Coronary artery (tissue), 2 donors: ENCODE measurements around the gene JTB.
"Not testable (repeated sequence)": the region's sequence is repeated elsewhere in the genome, so short reads cannot be mapped to it uniquely, and the experiment has no call there.

ENCODE experiments used
- DNase-seq: peaks from one replicate; pipeline ENCODE4 v3.0.0-alpha.2; 2017; ENCODE audit warnings: low spot score
- H3K27ac ChIP-seq, 2 donors: fragments of 200-600 bp; sonication (generic); one replicate each; pipeline ENCODE4 v1.5.1; 2016 to 2019
- H3K4me3 ChIP-seq: fragments of 200-600 bp; sonication (generic); 2 replicates; pipeline ENCODE4 v1.5.1; 2016; ENCODE audit warnings: mild to moderate bottlenecking, moderate library complexity
- CTCF ChIP-seq: fragments of 200-600 bp; sonication (generic); IDR thresholded peaks from one replicate; pipeline ENCODE4 v1.5.1; 2019; ENCODE audit warnings: antibody characterized with exemption

The JTB gene

GRCh38 chr1:153987621-153988020 lies 10.1 kb upstream of the JTB start:
- DNase-seq = no peak
- Histone ChIP-seq H3K27ac (no peak overlapping the region), H3K4me3 (no peak overlapping the region)
- TF ChIP-seq CTCF = no peak

- peak; percentile 96 for DNase-seq
- no peak for TF ChIP-seq CTCF
- Histone ChIP-seq H3K27ac (peak within 1 kb of the TSS; percentile 86 to 90), H3K4me3 (peak within 1 kb of the TSS; percentile 83)
Observed at GRCh38 chr1:153985941-153986761, 8.7 kb upstream of the JTB start, which contains the start of gene RAB13. Gene RAB13 (minus strand): TSS chr1:153986339. CDS start chr1:153986236, 103 bp downstream.

GRCh38 chr1:153985341-153985912 lies 8.0 kb upstream of the JTB start:
- DNase-seq = peak; percentile 86
- Histone ChIP-seq H3K27ac (peak overlapping the region; percentile 86 to 90), H3K4me3 (peak overlapping the region; percentile 83)
- no peak for TF ChIP-seq CTCF

- no peak for DNase-seq
- H3K27ac ChIP-seq = peak overlapping the region in 1 of 2 donors; percentile 90
- H3K4me3 ChIP-seq = peak overlapping the region; percentile 83
- no peak for TF ChIP-seq CTCF
Observed at GRCh38 chr1:153984123-153984894, 6.8 kb upstream of the JTB start.

DNA sequence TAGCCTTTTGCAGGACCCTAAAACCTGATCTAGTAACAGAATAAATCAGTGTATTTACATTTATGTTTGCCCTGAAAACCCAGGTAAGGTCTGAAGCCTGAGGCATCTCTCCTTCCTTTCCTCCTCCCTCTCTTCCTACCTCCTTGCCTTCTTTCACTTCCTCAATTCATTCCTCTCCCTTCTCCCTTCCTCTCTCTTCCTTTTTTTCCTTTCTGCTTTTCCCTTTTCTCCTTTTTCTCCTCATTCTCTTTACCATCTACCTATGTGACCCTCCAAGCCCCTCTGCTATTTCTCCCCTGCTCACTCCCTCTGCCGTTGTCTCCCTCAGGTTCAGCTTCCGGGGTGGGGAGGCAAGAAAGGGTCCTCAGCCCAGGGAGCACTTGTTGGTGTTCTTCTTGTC lies 4.3 kb upstream of the JTB start:
- DNase-seq, H3K4me3 ChIP-seq, H3K27ac ChIP-seq: not testable (repeated sequence)

GRCh38 chr1:153979091-153979490 lies 1.6 kb upstream of the JTB start:
- H3K27ac ChIP-seq, DNase-seq, H3K4me3 ChIP-seq: not testable (repeated sequence)

DNA sequence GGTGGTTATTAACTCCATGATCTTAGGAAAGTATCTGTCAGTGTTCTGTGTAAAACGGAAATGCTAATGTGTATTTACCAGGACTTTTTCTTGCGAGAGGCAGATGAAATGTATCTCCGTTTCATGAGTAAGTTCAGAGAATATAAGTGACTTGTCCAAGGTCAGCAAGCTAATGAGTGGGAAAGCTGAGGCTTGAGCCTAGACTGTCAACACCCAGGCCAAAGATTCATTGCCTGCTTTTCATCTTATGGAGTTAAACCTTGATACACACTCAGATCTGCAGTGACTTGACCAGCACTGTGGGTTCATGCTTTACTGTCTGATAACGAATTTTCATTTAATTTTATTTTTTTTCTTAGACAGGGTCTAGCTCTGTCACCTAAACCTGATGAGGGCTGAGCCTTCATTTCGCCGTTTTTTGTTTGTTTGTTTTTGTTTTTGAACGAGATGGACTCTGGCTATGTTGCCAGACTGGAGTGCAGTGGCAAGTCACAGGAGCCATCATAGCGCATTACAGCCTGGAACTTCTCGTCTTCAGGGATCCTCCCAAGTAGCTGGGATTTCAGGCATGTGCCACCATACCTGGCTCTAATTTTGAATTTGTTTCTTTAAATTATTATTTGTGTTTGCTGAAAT lies 918 bp upstream of the JTB start:
- Histone ChIP-seq H3K4me3 (peak overlapping the region; percentile 91), H3K27ac (peak overlapping the region; percentile 95 to 97)
- TF ChIP-seq CTCF = no peak
- DNase-seq = no peak
